Smooth muscle cell (in vitro differentiated cells): ENCODE results near the gene IGFALS. TPM values are rescaled to one million over a fixed set of nuclear protein-coding genes. Genes with fewer than 3 reads are reported as not detected.

ENCODE experiments used
- DNase-seq: peaks from one replicate; lab custom pipeline; 2025; ENCODE audit not compliant: unreplicated experiment; lab: John Stamatoyannopoulos, UW
- H2AFZ ChIP-seq: fragments of 200-600 bp; sonication (generic); 2 replicates; pipeline ENCODE4 v1.6.0; 2016; ENCODE audit warnings: antibody characterized with exemption, low read depth, mild to moderate bottlenecking
- H3F3A ChIP-seq: fragments of 200-600 bp; sonication (generic); 2 replicates; pipeline ENCODE4 v1.6.0; 2017; ENCODE audit warnings: antibody characterized with exemption, low read depth
- H3K27ac ChIP-seq: fragments of 200-600 bp; sonication (generic); 2 replicates; pipeline ENCODE4 v1.5.1; 2016; ENCODE audit warnings: low read depth, mild to moderate bottlenecking
- H3K27me3 ChIP-seq: fragments of 200-600 bp; sonication (generic); 2 replicates; pipeline ENCODE4 v1.6.1; 2016; ENCODE audit warnings: low read depth, mild to moderate bottlenecking
- H3K36me3 ChIP-seq: fragments of 200-600 bp; sonication (generic); 2 replicates; pipeline ENCODE4 v1.5.1; 2016; ENCODE audit warnings: low read depth
- H3K4me1 ChIP-seq: fragments of 200-600 bp; sonication (generic); 2 replicates; pipeline ENCODE4 v1.5.1; 2016; ENCODE audit warnings: low read depth
- H3K4me2 ChIP-seq: fragments of 200-600 bp; sonication (generic); 2 replicates; pipeline ENCODE4 v1.6.0; 2016; ENCODE audit warnings: mild to moderate bottlenecking
- H3K4me3 ChIP-seq: fragments of 200-600 bp; sonication (generic); 2 replicates; pipeline ENCODE4 v1.5.1; 2016; ENCODE audit warnings: mild to moderate bottlenecking
- H3K79me2 ChIP-seq: fragments of 200-600 bp; sonication (generic); 2 replicates; pipeline ENCODE4 v1.6.0; 2016; ENCODE audit warnings: low read depth, mild to moderate bottlenecking
- H3K9ac ChIP-seq: fragments of 200-600 bp; sonication (generic); 2 replicates; pipeline ENCODE4 v1.6.0; 2016; ENCODE audit warnings: low read depth
- H3K9me3 ChIP-seq: fragments of 200-600 bp; sonication (generic); replicated peaks from 2 replicates; pipeline ENCODE4 v1.5.1; 2016; ENCODE audit warnings: low read depth
- H4K20me1 ChIP-seq: fragments of 200-600 bp; sonication (generic); 2 replicates; pipeline ENCODE4 v1.6.0; 2016; ENCODE audit warnings: low read depth
- WGBS: methylation state at CpG from one replicate; pipeline ENCODE4 v1.1.7; 2016; ENCODE audit warnings: low lambda C conversion rate; 5-methylcytosine and 5-hydroxymethylcytosine counted together
- polyA plus RNA-seq: library from polyadenylated mRNA; unstranded; fragments of >200 nt; fragmentation: Nextera tagmentation; extraction: Ambion mirVana; gene quantifications from 2 replicates; pipeline ENCODE4 v1.2.1, GENCODE V29; 2016
- total RNA-seq: library from RNA; depleted of rRNA; stranded (reverse); fragments of >200 nt; gene quantifications from 2 replicates; pipeline ENCODE4 v1.2.3, GENCODE V29; 2014
- TF ChIP-seq, protein P1 (sequence below): fragments of 200-600 bp; sonication (generic); IDR thresholded peaks from 2 replicates; pipeline ENCODE4 v1.5.1; 2017; ENCODE audit warnings: borderline replicate concordance, mild to moderate bottlenecking, antibody characterized with exemption; ENCODE audit not compliant: insufficient read depth, poor library complexity, severe bottlenecking

IGFALS gene
- total and polyA plus RNA-seq, 2 experiments from 2014 or later = not detected

DNA sequence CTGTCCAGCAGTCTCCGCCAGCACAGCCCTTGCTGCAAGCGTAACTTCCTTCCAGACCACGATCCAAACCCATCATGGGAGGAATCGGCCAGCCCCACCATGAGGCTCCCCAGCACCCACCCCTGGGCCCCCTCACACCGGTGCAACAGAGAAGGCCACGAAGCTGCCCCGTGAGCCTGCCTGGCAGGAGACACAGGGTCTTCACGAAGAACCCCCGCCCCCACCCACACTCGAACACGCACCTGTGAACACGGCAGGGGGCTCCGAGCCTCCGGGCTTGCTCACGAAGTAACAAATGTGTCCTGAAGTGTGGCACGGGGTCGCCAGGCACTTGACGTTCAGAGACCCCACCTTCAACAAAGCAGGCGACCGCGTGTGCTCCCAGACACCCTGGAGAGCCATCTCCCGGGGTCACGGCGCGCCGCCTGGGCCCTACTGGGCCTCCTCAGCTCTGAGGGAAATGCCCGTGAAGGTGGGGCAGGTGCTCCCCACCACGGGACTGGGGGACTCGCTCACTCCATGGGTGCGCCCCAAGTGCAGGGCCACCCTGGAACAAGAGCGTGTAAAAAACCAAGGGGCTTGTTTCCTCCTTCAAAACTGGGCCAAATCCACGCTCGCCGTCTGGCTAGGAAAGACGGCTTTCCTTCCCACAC, 25.5 kb upstream of the IGFALS start:
- Histone ChIP-seq H3K9ac (no peak overlapping the region), H2AFZ (no peak overlapping the region), H3K4me3 (no peak overlapping the region), H3K4me2 (no peak overlapping the region), H3K9me3 (no peaks in the 10 kb centered on the region), H3K79me2 (no peaks in the 10 kb centered on the region), H3K4me1 (no peaks in the 10 kb centered on the region), H4K20me1 (no peaks in the 10 kb centered on the region), H3K27ac (no peak overlapping the region), H3K27me3 (no peaks in the 10 kb centered on the region), H3K36me3 (no peaks in the 10 kb centered on the region), H3F3A (no peaks in the 10 kb centered on the region)
- DNase-seq = no peak
- 97% methylated on average over 35 of the region's 35 CpGs for WGBS
- TF ChIP-seq, protein P1, sequence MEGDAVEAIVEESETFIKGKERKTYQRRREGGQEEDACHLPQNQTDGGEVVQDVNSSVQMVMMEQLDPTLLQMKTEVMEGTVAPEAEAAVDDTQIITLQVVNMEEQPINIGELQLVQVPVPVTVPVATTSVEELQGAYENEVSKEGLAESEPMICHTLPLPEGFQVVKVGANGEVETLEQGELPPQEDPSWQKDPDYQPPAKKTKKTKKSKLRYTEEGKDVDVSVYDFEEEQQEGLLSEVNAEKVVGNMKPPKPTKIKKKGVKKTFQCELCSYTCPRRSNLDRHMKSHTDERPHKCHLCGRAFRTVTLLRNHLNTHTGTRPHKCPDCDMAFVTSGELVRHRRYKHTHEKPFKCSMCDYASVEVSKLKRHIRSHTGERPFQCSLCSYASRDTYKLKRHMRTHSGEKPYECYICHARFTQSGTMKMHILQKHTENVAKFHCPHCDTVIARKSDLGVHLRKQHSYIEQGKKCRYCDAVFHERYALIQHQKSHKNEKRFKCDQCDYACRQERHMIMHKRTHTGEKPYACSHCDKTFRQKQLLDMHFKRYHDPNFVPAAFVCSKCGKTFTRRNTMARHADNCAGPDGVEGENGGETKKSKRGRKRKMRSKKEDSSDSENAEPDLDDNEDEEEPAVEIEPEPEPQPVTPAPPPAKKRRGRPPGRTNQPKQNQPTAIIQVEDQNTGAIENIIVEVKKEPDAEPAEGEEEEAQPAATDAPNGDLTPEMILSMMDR = no peak

DNA sequence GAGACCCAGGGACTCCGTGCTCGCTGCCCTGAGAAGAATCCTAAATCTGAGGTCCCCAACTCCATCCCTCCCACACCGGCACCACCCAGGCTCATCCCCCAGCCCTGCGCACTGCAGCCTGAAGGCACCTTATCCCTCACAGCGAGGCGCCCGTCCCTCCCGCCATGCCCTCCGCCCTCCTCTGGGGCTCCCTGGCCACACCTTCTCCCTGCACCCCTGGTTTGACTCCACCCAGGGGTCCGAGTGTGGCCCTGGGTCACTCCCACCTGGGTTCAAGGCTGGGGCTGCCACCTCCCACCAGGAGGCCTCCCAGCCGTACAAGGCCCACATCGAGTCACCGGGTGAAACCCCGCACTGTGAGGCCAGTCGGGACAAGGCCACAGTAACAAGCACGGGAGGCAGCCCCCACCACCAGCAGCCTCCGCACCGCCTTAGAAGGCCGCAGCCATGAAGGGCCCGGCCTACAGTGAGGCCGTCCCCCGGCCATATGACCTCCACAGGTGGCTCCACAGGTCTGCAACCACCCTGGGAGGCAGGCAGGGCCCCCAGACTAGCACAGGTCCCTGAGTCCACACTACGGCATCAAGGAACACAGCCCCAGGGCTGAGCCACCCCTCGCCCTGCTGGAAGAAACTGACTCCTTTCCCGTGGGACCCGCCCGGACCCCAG, 24.8 kb upstream of the IGFALS start:
- Histone ChIP-seq H3F3A (peaks cover 7% of the 10 kb centered on the region), H3K36me3 (no peaks in the 10 kb centered on the region), H3K4me2 (no peak overlapping the region), H3K4me3 (no peak overlapping the region), H3K4me1 (no peaks in the 10 kb centered on the region), H2AFZ (no peak overlapping the region), H3K79me2 (no peaks in the 10 kb centered on the region), H3K27me3 (no peaks in the 10 kb centered on the region), H4K20me1 (no peaks in the 10 kb centered on the region), H3K9me3 (no peaks in the 10 kb centered on the region), H3K9ac (no peak overlapping the region), H3K27ac (no peak overlapping the region)
- DNase-seq = no peak
- TF ChIP-seq, protein P1 = no peak
- 97% methylated on average over 27 of the region's 27 CpGs for WGBS

DNA sequence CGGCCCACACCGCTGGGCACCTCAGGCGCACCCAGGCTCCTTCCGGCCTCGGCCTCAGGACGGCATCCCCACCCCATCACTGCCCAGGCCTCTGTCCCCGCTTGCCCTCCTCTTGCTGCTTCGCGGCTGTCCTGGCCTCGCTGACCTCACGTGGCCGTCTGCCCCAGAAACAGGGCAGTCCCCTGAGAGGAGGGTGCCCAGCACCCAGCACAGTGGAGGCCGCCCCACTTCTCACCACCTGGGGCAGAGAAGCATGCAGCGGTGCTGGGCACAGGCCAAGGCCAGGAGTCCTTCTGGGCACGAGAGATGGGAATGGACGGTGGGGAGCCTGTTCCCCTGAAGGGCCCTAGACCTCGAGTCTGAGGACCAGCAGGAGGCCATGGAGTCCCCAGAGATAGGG, 24.2 kb upstream of the IGFALS start:
- peaks cover 2% of the 10 kb centered on the region for H3K4me1 ChIP-seq
- H3K4me3 ChIP-seq = no peak overlapping the region
- H3K9ac ChIP-seq = no peak overlapping the region
- no peak for DNase-seq
- H3K27ac ChIP-seq = no peak overlapping the region
- TF ChIP-seq, protein P1 = no peak
- no peaks in the 10 kb centered on the region for H3K79me2 ChIP-seq
- H3K4me2 ChIP-seq = no peak overlapping the region
- no peak overlapping the region for H2AFZ ChIP-seq
- H3F3A ChIP-seq = peaks cover 8% of the 10 kb centered on the region
- 97% methylated on average over 17 of the region's 17 CpGs for WGBS
- H3K36me3 ChIP-seq = no peaks in the 10 kb centered on the region
- H4K20me1 ChIP-seq = no peaks in the 10 kb centered on the region
- no peaks in the 10 kb centered on the region for H3K27me3 ChIP-seq
- H3K9me3 ChIP-seq = no peaks in the 10 kb centered on the region

DNA sequence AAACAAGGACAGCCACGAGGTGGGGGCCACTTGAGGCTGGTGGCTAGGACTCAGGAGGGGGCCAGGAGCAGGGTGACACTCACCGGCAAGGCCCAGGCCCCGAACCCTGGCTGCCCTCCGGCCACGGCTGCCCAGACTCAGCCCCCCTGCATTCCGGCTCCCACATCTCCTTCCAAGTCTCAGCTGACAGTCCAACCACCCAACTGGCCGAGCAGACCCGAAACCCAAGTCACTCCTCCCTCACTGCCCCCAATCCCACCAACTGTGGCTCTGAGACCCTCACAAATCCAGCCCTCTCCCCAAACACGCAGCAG, 23.7 kb upstream of the IGFALS start:
- no peak for DNase-seq
- no peaks in the 10 kb centered on the region for H3K27me3 ChIP-seq
- WGBS = 98% methylated on average over 9 of the region's 9 CpGs

More for the DNA sequence above, 23.7 kb upstream of the IGFALS start:
- H3K4me3 ChIP-seq = no peak overlapping the region
- peaks cover 5% of the 10 kb centered on the region for H3K4me1 ChIP-seq
- TF ChIP-seq, protein P1 = no peak
- no peaks in the 10 kb centered on the region for H3K36me3 ChIP-seq
- no peak overlapping the region for H3K9ac ChIP-seq
- H3K9me3 ChIP-seq = no peaks in the 10 kb centered on the region
- H3K4me2 ChIP-seq = no peak overlapping the region
- H2AFZ ChIP-seq = no peak overlapping the region
- H4K20me1 ChIP-seq = no peaks in the 10 kb centered on the region
- H3F3A ChIP-seq = peaks cover 8% of the 10 kb centered on the region
- H3K27ac ChIP-seq = no peak overlapping the region
- H3K79me2 ChIP-seq = no peaks in the 10 kb centered on the region
